G401.6 (cell line): Measurements from ENCODE around the gene GIPC3.

Experiments used
- FAIRE-seq: peaks from 2 replicates; lab custom pipeline; 2012; peaks lifted over from hg19 to GRCh38; lab: Jason Lieb, UNC

The GIPC3 gene, protein sequence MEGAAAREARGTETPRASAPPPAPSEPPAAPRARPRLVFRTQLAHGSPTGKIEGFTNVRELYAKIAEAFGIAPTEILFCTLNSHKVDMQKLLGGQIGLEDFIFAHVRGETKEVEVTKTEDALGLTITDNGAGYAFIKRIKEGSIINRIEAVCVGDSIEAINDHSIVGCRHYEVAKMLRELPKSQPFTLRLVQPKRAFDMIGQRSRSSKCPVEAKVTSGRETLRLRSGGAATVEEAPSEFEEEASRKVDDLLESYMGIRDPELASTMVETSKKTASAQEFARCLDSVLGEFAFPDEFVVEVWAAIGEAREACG

DNA sequence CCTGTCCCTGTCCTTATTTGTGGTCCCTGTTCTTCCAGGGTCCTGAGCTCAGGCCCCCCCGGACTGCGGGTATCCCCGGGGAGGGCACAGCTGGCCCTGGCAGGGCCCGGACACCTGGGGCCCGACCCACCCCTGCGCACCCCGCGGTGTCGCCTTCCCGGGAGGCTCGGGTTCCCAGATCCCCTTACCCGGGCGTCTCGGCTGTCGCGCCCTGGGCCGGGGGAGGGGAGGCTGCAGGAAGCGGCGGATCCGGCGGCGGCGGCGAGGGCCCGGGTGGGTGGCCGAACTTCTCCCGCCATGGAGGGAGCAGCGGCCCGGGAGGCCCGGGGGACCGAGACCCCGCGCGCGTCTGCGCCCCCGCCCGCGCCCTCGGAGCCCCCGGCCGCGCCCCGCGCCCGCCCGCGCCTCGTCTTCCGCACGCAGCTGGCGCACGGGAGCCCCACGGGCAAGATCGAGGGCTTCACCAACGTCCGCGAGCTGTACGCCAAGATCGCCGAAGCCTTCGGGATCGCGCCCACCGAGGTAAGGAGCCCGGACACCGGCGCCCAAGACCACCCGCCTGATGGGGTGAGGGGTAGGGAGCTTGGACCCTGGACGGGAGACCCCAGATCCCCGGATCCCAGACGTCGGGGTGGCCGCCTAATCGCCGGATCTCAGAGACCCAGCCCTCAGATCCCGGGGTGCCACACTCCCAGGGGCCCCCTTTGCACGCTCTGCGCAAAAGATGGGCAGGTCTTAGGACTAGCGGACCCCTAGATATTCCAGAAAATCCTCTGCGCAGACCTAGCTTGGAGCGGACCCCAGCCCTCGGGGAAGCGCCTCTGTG, at the start of gene GIPC3:
Gene GIPC3, plus strand, starts transcription at position 178 of the 826 bp plus-strand sequence. Its CDS starts 120 bp downstream, at position 298.
- FAIRE-seq, result no peak

GRCh38 chr19:3535563-3535965, 49.7 kb upstream of the GIPC3 start:
- FAIRE-seq, result no peak

DNA sequence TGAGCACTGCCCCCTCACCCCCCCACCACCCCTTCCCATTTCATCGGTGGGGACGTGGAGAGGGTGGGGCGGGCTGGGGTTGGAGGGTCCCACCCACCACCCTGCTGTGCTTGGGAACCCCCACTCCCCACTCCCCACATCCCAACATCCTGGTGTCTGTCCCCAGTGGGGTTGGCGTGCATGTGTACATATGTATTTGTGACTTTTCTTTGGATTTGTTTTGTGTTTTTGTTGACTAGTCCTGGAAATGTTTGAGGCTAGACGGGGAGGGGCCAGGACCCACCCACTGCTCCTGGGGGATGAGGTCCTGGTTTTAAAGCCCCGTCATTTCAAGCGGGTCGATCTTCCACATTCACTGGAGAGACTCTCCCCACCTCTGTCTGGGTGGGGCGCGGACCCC, 49.3 kb upstream of the GIPC3 start:
- no peak for FAIRE-seq

DNA sequence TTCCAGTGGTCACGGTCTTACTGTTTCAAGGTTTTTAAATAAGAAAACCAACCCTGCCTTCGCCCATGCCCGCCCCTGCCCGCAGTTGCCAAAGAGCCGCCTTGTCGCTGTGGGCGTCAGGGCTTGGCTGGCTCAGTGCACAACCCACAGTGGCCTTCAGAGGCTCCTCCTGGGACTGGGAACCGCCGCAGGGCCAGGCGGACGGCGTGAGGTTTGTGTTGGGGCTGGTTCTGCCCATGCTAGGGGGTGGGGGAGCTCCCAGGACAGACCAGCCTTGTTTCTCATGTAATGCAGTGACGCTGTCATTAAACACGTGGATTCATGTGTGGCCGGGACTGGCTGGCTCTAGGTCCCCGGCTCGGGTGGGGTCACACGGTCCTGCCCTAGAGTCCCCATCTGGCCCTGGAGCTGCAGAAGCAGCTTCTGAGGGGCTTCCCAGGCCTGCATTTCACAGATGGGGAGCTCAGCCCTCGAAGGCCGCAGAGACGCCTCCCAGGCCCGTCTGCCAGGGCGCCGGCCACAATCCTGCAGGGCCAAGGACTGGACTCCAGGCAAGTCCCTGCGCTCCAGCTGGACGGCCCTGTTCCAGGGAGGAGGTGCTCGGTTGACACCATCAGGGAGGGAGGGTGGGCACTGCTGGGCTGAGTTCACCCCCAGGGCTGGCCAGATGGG, 48.7 kb upstream of the GIPC3 start:
- no peak for FAIRE-seq

DNA sequence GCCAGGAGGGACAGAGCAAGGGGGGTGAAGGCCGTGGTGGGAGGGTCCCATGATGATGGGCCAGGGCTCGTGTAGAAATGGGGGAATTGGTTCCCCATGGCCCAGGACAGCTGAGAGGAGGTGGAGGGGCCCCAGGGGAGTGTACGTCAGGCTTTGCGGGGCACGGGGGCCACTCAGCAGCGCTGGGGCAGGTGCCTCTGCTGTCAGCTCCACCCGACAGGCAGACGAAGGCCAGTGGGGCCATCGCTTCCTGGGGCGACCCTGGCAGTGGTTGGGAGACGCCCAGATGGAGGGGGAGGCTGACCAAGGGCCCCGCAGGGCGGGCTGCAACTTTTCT, 48.2 kb upstream of the GIPC3 start:
- no peak for FAIRE-seq

GRCh38 chr19:3537438-3538240, 47.6 kb upstream of the GIPC3 start:
- FAIRE-seq, result no peak

DNA sequence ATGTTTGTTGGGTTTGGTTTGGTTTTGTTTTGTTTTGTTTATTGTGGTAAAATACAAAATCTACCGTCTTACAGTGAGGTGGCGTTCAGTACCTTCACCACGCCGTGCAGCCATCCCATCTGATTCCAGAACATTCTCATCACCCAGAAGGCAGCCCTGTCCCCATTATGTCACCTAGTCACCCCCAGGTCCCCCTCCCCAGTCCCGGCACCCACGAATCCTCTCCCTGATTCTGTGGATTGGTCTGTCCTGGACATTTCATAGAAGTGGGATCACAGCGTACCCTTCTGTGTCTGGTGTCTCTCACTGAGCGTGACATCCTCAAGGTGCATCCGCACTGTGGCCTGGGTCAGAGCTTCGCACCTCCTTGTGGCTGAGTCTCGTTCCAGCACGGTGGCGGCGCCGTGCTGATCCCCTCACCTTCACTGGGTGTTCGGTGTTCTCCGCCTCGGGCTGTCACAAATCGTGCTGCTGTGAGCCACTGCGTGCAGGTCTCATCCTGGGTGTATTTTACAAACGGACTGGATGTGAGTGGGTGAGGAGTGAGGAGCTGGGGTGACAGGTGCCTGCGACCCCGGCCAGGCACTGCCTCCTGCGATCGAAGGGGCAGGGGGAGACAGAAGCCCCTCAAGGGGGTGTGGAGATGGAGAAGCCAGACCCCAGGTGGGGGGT, 46.9 kb upstream of the GIPC3 start:
- no peak for FAIRE-seq

- no peak for FAIRE-seq
Measured at GRCh38 chr19:3538965-3539755, 46.1 kb upstream of the GIPC3 start, which contains the start of gene TEKTIP1. Gene TEKTIP1 (plus strand): TSS chr19:3539174. CDS start chr19:3539178, 4 bp downstream.

GRCh38 chr19:3539756-3540118, 45.5 kb upstream of the GIPC3 start:
- no peak for FAIRE-seq

- no peak for FAIRE-seq
Measured at GRCh38 chr19:3543150-3544057, 41.9 kb upstream of the GIPC3 start.

DNA sequence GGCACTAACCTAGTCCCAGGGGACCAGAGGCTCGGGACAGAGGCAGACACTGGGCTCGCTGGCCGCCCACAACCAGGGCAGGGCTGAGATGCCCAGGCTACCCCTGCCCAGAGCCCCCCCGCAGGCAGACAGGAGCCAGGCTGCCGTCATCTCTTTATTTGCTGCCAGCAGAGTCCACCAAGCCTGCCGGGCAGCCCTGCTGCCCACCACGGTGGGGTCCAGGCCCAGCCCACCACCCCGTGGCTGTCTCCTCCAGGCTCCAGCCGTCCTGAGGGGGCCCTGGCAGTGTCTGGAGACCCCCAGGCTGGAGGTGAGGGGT, 41.3 kb upstream of the GIPC3 start:
- FAIRE-seq, result no peak

GRCh38 chr19:3544742-3545668, 40.3 kb upstream of the GIPC3 start:
- no peak for FAIRE-seq

GRCh38 chr19:3545669-3546034, 39.6 kb upstream of the GIPC3 start:
- no peak for FAIRE-seq

- no peak for FAIRE-seq
Measured at GRCh38 chr19:3546119-3546518, 39.2 kb upstream of the GIPC3 start.

DNA sequence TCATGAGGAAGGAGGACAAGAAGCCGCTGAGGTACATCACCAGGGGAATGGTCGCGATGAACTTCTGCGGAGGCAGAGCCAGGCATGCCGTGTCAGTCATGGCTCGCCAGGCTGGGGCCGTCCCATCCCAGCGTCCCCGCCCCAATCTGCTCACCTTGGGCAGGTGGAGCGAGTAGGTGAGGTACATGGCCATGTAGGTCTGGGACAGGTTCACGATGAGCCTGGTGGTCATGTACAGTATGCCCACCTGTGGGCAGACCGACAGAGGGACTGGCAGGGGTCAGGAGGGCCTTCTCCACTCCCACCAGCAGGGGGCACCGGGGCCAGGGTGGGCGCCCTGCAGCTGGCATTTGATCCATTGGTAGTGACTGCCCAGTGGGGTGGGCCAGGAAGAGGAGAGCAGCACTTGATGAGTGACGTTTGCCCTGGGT, 38.0 kb upstream of the GIPC3 start:
- FAIRE-seq, result no peak

GRCh38 chr19:3547767-3548282, 37.5 kb upstream of the GIPC3 start:
- no peak for FAIRE-seq

DNA sequence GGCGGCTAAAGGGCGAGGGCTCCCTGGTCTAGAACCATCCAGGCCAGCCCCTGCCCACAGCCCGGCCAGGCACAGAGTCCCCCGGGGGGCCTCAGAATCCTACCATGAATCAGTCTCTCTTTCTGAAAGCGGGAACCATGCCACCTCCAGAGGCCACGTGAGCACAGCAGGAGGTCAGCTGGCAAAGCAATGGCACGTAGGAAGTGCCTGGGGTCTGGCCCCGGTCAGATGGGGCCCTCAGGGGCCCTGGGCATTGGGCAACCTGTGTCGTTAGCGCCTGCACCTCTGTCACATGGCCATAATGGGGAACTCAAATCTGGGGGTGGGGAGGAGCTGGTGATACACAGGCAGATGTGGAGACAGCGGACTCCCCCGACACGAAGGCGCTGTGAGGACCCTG, 36.7 kb upstream of the GIPC3 start:
- FAIRE-seq, result no peak

GRCh38 chr19:3549816-3550215, 35.5 kb upstream of the GIPC3 start:
- FAIRE-seq, result no peak
